HCT116 (cell line): ENCODE data around the gene BATF3. TPM values are rescaled to one million over a fixed set of nuclear protein-coding genes. Genes with fewer than 3 reads are reported as not detected.

Experiments used
- ATAC-seq: fragments of 200-7000 bp; cut with Tn5 transposase; 2 replicates; pipeline ENCODE4 v1.9.1; 2020; ENCODE audit warnings: mild to moderate bottlenecking, moderate library complexity
- BruUV-seq: library from RNA; stranded (reverse); fragments of 400-500 nt; replicated peaks from 2 replicates; lab custom pipeline; 2021; lab: Mats Ljungman, UMichigan
- CTCF ChIA-PET: fragments of 300-600 bp; sonication (Branson Sonifier 250); formaldehyde crosslinking; loops from one replicate; lab custom pipeline; 2021; ENCODE audit warnings: antibody characterized with exemption; lab: Charles Lee
- POLR2A ChIA-PET: fragments of 300-600, 350-600 bp; sonication (Branson Sonifier 250); formaldehyde crosslinking; loops from one replicate; lab custom pipeline; 2021; ENCODE audit warnings: antibody characterized with exemption; lab: Charles Lee
- RAD21 ChIA-PET, 2 experiments: fragments of 300-600 bp; sonication (Branson Sonifier 250); formaldehyde crosslinking; loops; one replicate each; lab custom pipeline; 2023; ENCODE audit warnings: low total read pairs in 2 of 2; ENCODE audit not compliant: uncharacterized antibody in 2 of 2, unreplicated experiment in 2 of 2, low non-redundant PET in 1 of 2; lab: Charles Lee
- DNase-seq: peaks from one replicate; pipeline ENCODE4 v3.0.0-alpha.2; 2010; ENCODE audit warnings: low read depth, low spot score
- H2AFZ ChIP-seq: fragments of 200-600 bp; shearing (Covaris generic), sonication (generic); 2 replicates; pipeline ENCODE4 v1.6.1; 2017; ENCODE audit warnings: low read depth, mixed run types, mixed read lengths, antibody characterized with exemption, low read length; ENCODE audit not compliant: poor library complexity, severe bottlenecking
- H3K27ac ChIP-seq: 2 replicates; pipeline ENCODE4 v1.5.1; 2012; ENCODE audit warnings: low read depth, low read length
- H3K27me3 ChIP-seq: fragments of 200-600 bp; sonication (generic); 2 replicates; pipeline ENCODE4 v1.6.1; 2016; ENCODE audit warnings: mixed run types, low read length, mixed read lengths; ENCODE audit not compliant: insufficient read depth
- H3K36me3 ChIP-seq, 2 experiments: fragments of 200-500 bp in 1 of 2; fragments of 200-600 bp in 1 of 2; sonication (Bioruptor generic) in 1 of 2; sonication (generic) in 1 of 2; 2 replicates each; pipeline versions ENCODE4 v1.5.1 to v1.6.1; 2014 to 2016; ENCODE audit warnings: low read length in 2 of 2, inconsistent platforms in 1 of 2, mixed read lengths in 1 of 2, mixed run types in 1 of 2; ENCODE audit not compliant: insufficient read depth in 2 of 2, control insufficient read depth in 1 of 2
- H3K4me1 ChIP-seq, 2 experiments: fragments of 200-600 bp in 1 of 2; sonication (generic) in 1 of 2; 2 replicates each; pipeline versions ENCODE4 v1.5.1 to v1.6.1; 2012 to 2017; ENCODE audit warnings: low read length in 2 of 2, inconsistent platforms in 1 of 2, mild to moderate bottlenecking in 1 of 2, mixed read lengths in 1 of 2, mixed run types in 1 of 2, moderate library complexity in 1 of 2; ENCODE audit not compliant: insufficient read depth in 2 of 2, control insufficient read depth in 1 of 2
- H3K4me2 ChIP-seq: fragments of 200-600 bp; sonication (generic); 2 replicates; pipeline ENCODE4 v1.6.1; 2017; ENCODE audit warnings: mixed run types, low read length, mixed read lengths
- H3K4me3 ChIP-seq, 2 experiments: fragments of 200-600 bp in 1 of 2; sonication (generic) in 1 of 2; replicated peaks in 1 of 2; 2 replicates each; pipeline ENCODE4 v1.5.1; 2011 to 2016; ENCODE audit warnings: low read length in 2 of 2, control low read depth in 1 of 2, low read depth in 1 of 2, mild to moderate bottlenecking in 1 of 2, mixed read lengths in 1 of 2, mixed run types in 1 of 2
- H3K79me2 ChIP-seq: fragments of 200-600 bp; sonication (generic); 2 replicates; pipeline ENCODE4 v1.6.1; 2017; ENCODE audit warnings: mild to moderate bottlenecking, mixed run types, low read length, moderate library complexity, mixed read lengths; ENCODE audit not compliant: insufficient read depth
- H3K9ac ChIP-seq: fragments of 200-600 bp; sonication (generic); 2 replicates; pipeline ENCODE4 v1.6.1; 2016; ENCODE audit warnings: low read length, mixed read lengths
- H3K9me2 ChIP-seq: fragments of 200-600 bp; sonication (generic), shearing (Covaris generic); 2 replicates; pipeline ENCODE4 v1.6.1; 2017; ENCODE audit warnings: mixed run types, mild to moderate bottlenecking, moderate library complexity; ENCODE audit not compliant: insufficient read depth
- H3K9me3 ChIP-seq, 2 experiments: fragments of 200-500 bp in 1 of 2; fragments of 200-600 bp in 1 of 2; sonication (Bioruptor generic) in 1 of 2; sonication (generic) in 1 of 2; 2 replicates each; pipeline ENCODE4 v1.6.1; 2014 to 2017; ENCODE audit warnings: low read length in 2 of 2, mixed read lengths in 2 of 2, inconsistent platforms in 1 of 2, low read depth in 1 of 2, mild to moderate bottlenecking in 1 of 2, mixed run types in 1 of 2, moderate library complexity in 1 of 2; ENCODE audit not compliant: control insufficient read depth in 1 of 2, insufficient read depth in 1 of 2
- H4K20me1 ChIP-seq: fragments of 200-600 bp; sonication (generic), shearing (Covaris generic); 2 replicates; pipeline ENCODE4 v1.6.1; 2017; ENCODE audit warnings: mixed run types, mild to moderate bottlenecking, moderate library complexity; ENCODE audit not compliant: insufficient read depth
- ATF3 ChIP-seq: IDR thresholded peaks from 2 replicates; pipeline ENCODE4 v1.6.1; 2012
- CBX3 ChIP-seq: IDR thresholded peaks from 2 replicates; pipeline ENCODE4 v1.6.1; 2012; ENCODE audit warnings: low read depth
- CTCF ChIP-seq, 3 experiments: fragments of 200-600 bp in 1 of 3; sonication (generic) in 1 of 3; IDR thresholded peaks in 2 of 3; conservative IDR thresholded peaks in 1 of 3; 2 replicates each; pipeline ENCODE4 v1.5.1; 2012 to 2017; ENCODE audit warnings: low read depth in 2 of 3, low read length in 2 of 3, antibody characterized with exemption in 1 of 3, borderline replicate concordance in 1 of 3, control low read depth in 1 of 3, mild to moderate bottlenecking in 1 of 3, mixed read lengths in 1 of 3, mixed run types in 1 of 3, moderate library complexity in 1 of 3; ENCODE audit not compliant: insufficient read depth in 1 of 3
- EGR1 ChIP-seq: IDR thresholded peaks from 2 replicates; pipeline ENCODE4 v1.6.1; 2012; ENCODE audit warnings: low read depth
- ELF1 ChIP-seq: IDR thresholded peaks from 2 replicates; pipeline ENCODE4 v1.6.1; 2012; ENCODE audit warnings: low read depth, borderline replicate concordance
- EZH2phosphoT487 ChIP-seq: fragments of 200-600 bp; IDR thresholded peaks from 2 replicates; pipeline ENCODE4 v1.6.1; 2018; ENCODE audit warnings: antibody characterized with exemption, borderline replicate concordance
- FOSL1 ChIP-seq: IDR thresholded peaks from 2 replicates; pipeline ENCODE4 v1.6.1; 2012; ENCODE audit warnings: low read depth
- JUND ChIP-seq: IDR thresholded peaks from 2 replicates; pipeline ENCODE4 v1.6.1; 2012
- POLR2A ChIP-seq: IDR thresholded peaks from 2 replicates; pipeline ENCODE4 v1.7.0; 2011; ENCODE audit warnings: borderline replicate concordance; ENCODE audit not compliant: insufficient read depth, insufficient read length; ENCODE audit errors: extremely low read depth
- POLR2AphosphoS5 ChIP-seq: IDR thresholded peaks from 2 replicates; pipeline ENCODE4 v1.6.1; 2011; ENCODE audit warnings: mild to moderate bottlenecking, low read depth, low read length, moderate library complexity
- SIN3A ChIP-seq: IDR thresholded peaks from 2 replicates; pipeline ENCODE4 v1.6.1; 2012; ENCODE audit warnings: low read depth
- SP1 ChIP-seq: IDR thresholded peaks from 2 replicates; pipeline ENCODE4 v1.6.1; 2012; ENCODE audit warnings: low read depth
- SRF ChIP-seq: IDR thresholded peaks from 2 replicates; pipeline ENCODE4 v1.6.1; 2012; ENCODE audit warnings: low read depth
- TCF7L2 ChIP-seq: IDR thresholded peaks from 2 replicates; pipeline ENCODE4 v1.7.0; 2011; ENCODE audit warnings: borderline replicate concordance, inconsistent platforms; ENCODE audit not compliant: insufficient read depth, insufficient read length; ENCODE audit errors: extremely low read depth
- YY1 ChIP-seq: IDR thresholded peaks from 2 replicates; pipeline ENCODE4 v1.6.1; 2011; ENCODE audit warnings: low read length, low read depth, moderate library complexity, mild to moderate bottlenecking; ENCODE audit not compliant: insufficient replicate concordance; ENCODE audit errors: extremely low read depth
- ZBTB33 ChIP-seq: IDR thresholded peaks from 2 replicates; pipeline ENCODE4 v1.6.1; 2011; ENCODE audit warnings: mild to moderate bottlenecking, low read length, moderate library complexity; ENCODE audit not compliant: insufficient replicate concordance; ENCODE audit errors: extremely low read depth
- ZNF274 ChIP-seq: fragments of 200-500 bp; sonication (Bioruptor generic); IDR thresholded peaks from 2 replicates; pipeline ENCODE4 v1.6.1; 2014; ENCODE audit warnings: mild to moderate bottlenecking, low read depth, low read length, inconsistent platforms
- intact Hi-C: fragments of 100-400 bp; cut with micrococcal nuclease; formaldehyde crosslinking; loops from 2 replicates; pipeline ENCODE4 v1.10.0; 2022
- total RNA-seq: library from RNA; stranded (reverse); gene quantifications from one replicate; pipeline ENCODE4 v1.2.1, GENCODE V29; 2021; ENCODE audit not compliant: unreplicated experiment

The BATF3 gene
- total RNA-seq, 1 experiment from 2014 or later, result 4.8 TPM

- ChIA-PET CTCF (interaction anchor here (1.4 kb wide), 1 partner anchor 17 kb away, joined by 4 read pairs; no protein-coding TSS in a partner anchor), POLR2A (no interaction called here), RAD21 (no interaction called here)
- no peak overlapping the region for H3K4me3 ChIP-seq
- no peaks in the 10 kb centered on the region for H4K20me1 ChIP-seq
- no peaks in the 10 kb centered on the region for H3K4me1 ChIP-seq
- H3K79me2 ChIP-seq, result peaks cover 28% of the 10 kb centered on the region
- H3K9me2 ChIP-seq, result no peaks in the 10 kb centered on the region
- H2AFZ ChIP-seq, result no peak overlapping the region
- no peaks in the 10 kb centered on the region for H3K27me3 ChIP-seq
- H3K36me3 ChIP-seq, result no peaks in the 10 kb centered on the region
- DNase-seq, result no peak
- no peak overlapping the region for H3K9ac ChIP-seq
- intact Hi-C loops, result no loop called here
- TF ChIP-seq ZNF274 (no peak), FOSL1 (no peak), JUND (no peak)
- no peak overlapping the region for H3K4me2 ChIP-seq
- no peaks in the 10 kb centered on the region; a peak in 1 of 4 replicates for H3K9me3 ChIP-seq
- BruUV-seq, result no TSS peak
- H3K27ac ChIP-seq, result no peak overlapping the region
- ATAC-seq, result no peak
These were observed 44.3 kb upstream of the BATF3 start for GRCh38 chr1:212743901-212744475.

- Histone ChIP-seq H3K9me2 (no peaks in the 10 kb centered on the region), H3K4me1 (no peaks in the 10 kb centered on the region), H4K20me1 (peaks cover 4% of the 10 kb centered on the region; the same call in 1 of the 2 replicates), H3K27ac (no peak overlapping the region), H3K9me3 (no peaks in the 10 kb centered on the region; a peak in 1 of 4 replicates), H3K9ac (no peak overlapping the region), H3K4me3 (no peak overlapping the region), H2AFZ (no peak overlapping the region), H3K79me2 (peaks cover 10% of the 10 kb centered on the region), H3K4me2 (no peak overlapping the region), H3K27me3 (no peaks in the 10 kb centered on the region), H3K36me3 (no peaks in the 10 kb centered on the region)
- no TSS peak for BruUV-seq
- intact Hi-C loops, result no loop called here
- RAD21 ChIA-PET, result no interaction called here
- POLR2A ChIA-PET, result no interaction called here
- ATAC-seq (no peak), DNase-seq (no peak)
- CTCF ChIA-PET, result interaction anchor here (1.3 to 4.7 kb wide), 2 partner anchors 12 to 73 kb away, joined by 3 to 29 read pairs; no protein-coding TSS in a partner anchor
- no peak for TF ChIP-seq ELF1
- no peak for TF ChIP-seq CBX3
- no peak for TF ChIP-seq SIN3A
- no peak for TF ChIP-seq POLR2AphosphoS5
- TF ChIP-seq YY1, result no peak
- TF ChIP-seq SRF, result no peak
- TF ChIP-seq POLR2A, result no peak
- TF ChIP-seq EZH2phosphoT487, result no peak
- TF ChIP-seq SP1, result no peak
- TF ChIP-seq ATF3, result no peak
- no peak for TF ChIP-seq ZNF274
- TF ChIP-seq CTCF (IDR thresholded peaks at IDR 0.05 in 2 of 3, conservative IDR thresholded peaks at IDR 0.05 in 1 of 3; ENCODE audit: borderline replicate concordance in 1 of 3, insufficient read depth in 1 of 3, low read depth in 2 of 3, low read length in 2 of 3), result no peak
- no peak for TF ChIP-seq ZBTB33
- no peak for TF ChIP-seq EGR1
- TF ChIP-seq TCF7L2, result no peak
- TF ChIP-seq FOSL1, result no peak
These were observed 38.7 kb upstream of the BATF3 start for GRCh38 chr1:212738330-212738729.
